Keratinocyte (primary cell): ENCODE results near the gene ROBO2. TPM values are rescaled to one million over a fixed set of nuclear protein-coding genes. Genes with fewer than 3 reads are reported as not detected.

Experiments
- DNase-seq: peaks from one replicate; pipeline ENCODE4 v3.0.0-alpha.2; 2011; ENCODE audit warnings: low read depth, missing footprints, low spot score
- FAIRE-seq: peaks from 2 replicates; lab custom pipeline; 2011; peaks lifted over from hg19 to GRCh38; lab: Jason Lieb, UNC
- H2AFZ ChIP-seq: 2 replicates; pipeline ENCODE4 v1.6.0; 2012; ENCODE audit warnings: low read length, control low read depth, inconsistent platforms; ENCODE audit not compliant: control insufficient read depth
- H3K27ac ChIP-seq: 2 replicates; pipeline ENCODE4 v1.5.1; 2011; ENCODE audit warnings: low read length; ENCODE audit not compliant: control insufficient read depth, insufficient read depth
- H3K27me3 ChIP-seq: 3 replicates; pipeline ENCODE4 v1.6.0; 2011; ENCODE audit warnings: low read length; ENCODE audit not compliant: control insufficient read depth, insufficient read depth; ENCODE audit errors: extremely low read depth
- H3K36me3 ChIP-seq, 2 experiments: 2 replicates in 1 of 2; 3 replicates in 1 of 2; pipeline ENCODE4 v1.5.1; 2011; ENCODE audit warnings: low read length in 2 of 2, mild to moderate bottlenecking in 1 of 2; ENCODE audit not compliant: control insufficient read depth in 2 of 2, insufficient read depth in 2 of 2; ENCODE audit errors: extremely low read depth in 1 of 2
- H3K4me1 ChIP-seq: 3 replicates; pipeline ENCODE4 v1.5.1; 2011; ENCODE audit warnings: low read length; ENCODE audit not compliant: control insufficient read depth, insufficient read depth; ENCODE audit errors: extremely low read depth
- H3K4me2 ChIP-seq: 3 replicates; pipeline ENCODE4 v1.6.0; 2011; ENCODE audit warnings: low read depth, low read length; ENCODE audit not compliant: control insufficient read depth, insufficient read depth; ENCODE audit errors: extremely low read depth
- H3K4me3 ChIP-seq, 3 experiments: fragments of 200-600 bp in 1 of 3; sonication (generic) in 1 of 3; 2 replicates in 2 of 3; 3 replicates in 1 of 3; pipeline ENCODE4 v1.5.1; 2011 to 2016; ENCODE audit warnings: low read length in 3 of 3, mild to moderate bottlenecking in 3 of 3, control low read depth in 2 of 3, inconsistent platforms in 1 of 3, low read depth in 1 of 3, mixed read lengths in 1 of 3, mixed run types in 1 of 3, moderate library complexity in 1 of 3; ENCODE audit not compliant: control insufficient read depth in 2 of 3, insufficient read depth in 2 of 3; ENCODE audit errors: extremely low read depth in 1 of 3
- H3K79me2 ChIP-seq: 2 replicates; pipeline ENCODE4 v1.6.0; 2012; ENCODE audit warnings: low read length; ENCODE audit not compliant: control insufficient read depth, insufficient read depth
- H3K9ac ChIP-seq: 3 replicates; pipeline ENCODE4 v1.6.0; 2011; ENCODE audit warnings: low read length; ENCODE audit not compliant: control insufficient read depth, insufficient read depth; ENCODE audit errors: extremely low read depth
- H3K9me1 ChIP-seq: 3 replicates; pipeline ENCODE4 v1.6.0; 2011; ENCODE audit warnings: low read length; ENCODE audit not compliant: control insufficient read depth, insufficient read depth; ENCODE audit errors: extremely low read depth
- H3K9me3 ChIP-seq: 2 replicates; pipeline ENCODE4 v1.5.1; 2012; ENCODE audit warnings: low read depth, low read length; ENCODE audit not compliant: control insufficient read depth
- H4K20me1 ChIP-seq: 3 replicates; pipeline ENCODE4 v1.6.0; 2011; ENCODE audit warnings: low read length; ENCODE audit not compliant: control insufficient read depth, insufficient read depth; ENCODE audit errors: extremely low read depth
- EZH2 ChIP-seq: IDR thresholded peaks from one replicate; pipeline ENCODE4 v1.6.1; 2012; ENCODE audit warnings: inconsistent platforms, mild to moderate bottlenecking, low read length, moderate library complexity
- dilution Hi-C: fragments of 300-500 bp; cut with MboI; formaldehyde crosslinking; loops from one replicate; pipeline ENCODE4 v1.7.0; 2020; ENCODE audit warnings: low sequenced_read_pairs; ENCODE audit not compliant: extremely low pct_ligation_motif_present
- polyA plus RNA-seq, 5 experiments: library from polyadenylated mRNA; depleted of rRNA in 3 of 5; stranded (reverse) in 3 of 5; stranded (forward) in 1 of 5; unstranded in 1 of 5; fragments of >200 nt; gene quantifications; 1 replicate in 1 of 5; 2 replicates in 3 of 5; 3 replicates in 1 of 5; pipeline versions ENCODE4 v1.2.1 to v1.2.3, GENCODE V29; 2011 to 2012; ENCODE audit warnings: missing spikeins in 2 of 5, low read depth in 1 of 5, low replicate concordance in 1 of 5
- TF ChIP-seq, protein P1 (sequence below), 3 experiments: IDR thresholded peaks in 1 of 3; conservative IDR thresholded peaks in 1 of 3; optimal IDR thresholded peaks in 1 of 3; 2 replicates in 2 of 3; 3 replicates in 1 of 3; pipeline versions ENCODE3 to v1.5.1; 2011; ENCODE audit warnings: low read length in 3 of 3, mild to moderate bottlenecking in 3 of 3, moderate library complexity in 2 of 3, control low read depth in 1 of 3, inconsistent platforms in 1 of 3; ENCODE audit not compliant: insufficient read depth in 2 of 3; ENCODE audit errors: extremely low read depth in 1 of 3

The ROBO2 gene
- polyA plus RNA-seq, 1 donor (not counting 4 experiments of a cell fraction or from before 2014, with no cell fraction given), result 0.30 TPM

DNA sequence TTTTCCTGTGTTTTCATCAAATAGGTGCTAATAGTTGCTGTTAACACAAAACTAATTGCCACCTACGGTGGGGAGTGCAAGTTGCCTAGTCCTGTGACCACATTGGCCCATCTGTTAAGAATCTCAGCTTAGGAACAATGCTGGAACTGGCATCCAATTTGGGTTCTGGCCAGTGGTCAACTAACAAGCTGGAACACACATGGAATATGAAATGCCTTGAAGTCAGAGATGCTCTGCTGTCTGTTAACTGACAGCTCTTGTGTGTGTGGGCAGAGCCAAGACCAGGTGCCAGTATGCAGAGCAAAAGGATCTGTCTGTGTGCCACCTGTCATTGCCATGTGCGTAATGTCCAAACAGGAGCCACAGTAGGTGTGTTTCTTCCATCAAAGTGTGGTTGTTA is 460.8 kb downstream of the ROBO2 start:
- H2AFZ ChIP-seq, result no peak overlapping the region
- no peak overlapping the region for H3K4me2 ChIP-seq
- H3K27me3 ChIP-seq, result no peaks in the 10 kb centered on the region
- no peaks in the 10 kb centered on the region for H3K79me2 ChIP-seq
- dilution Hi-C loops, result no loop called here
- no peaks in the 10 kb centered on the region for H4K20me1 ChIP-seq
- H3K9ac ChIP-seq, result no peak overlapping the region
- no peaks in the 10 kb centered on the region for H3K9me1 ChIP-seq
- no peak for DNase-seq
- no peak overlapping the region for H3K27ac ChIP-seq
- no peaks in the 10 kb centered on the region for H3K9me3 ChIP-seq
- H3K4me1 ChIP-seq, result no peaks in the 10 kb centered on the region
- FAIRE-seq, result no peak
- no peak overlapping the region for H3K4me3 ChIP-seq
- TF ChIP-seq, protein P1, sequence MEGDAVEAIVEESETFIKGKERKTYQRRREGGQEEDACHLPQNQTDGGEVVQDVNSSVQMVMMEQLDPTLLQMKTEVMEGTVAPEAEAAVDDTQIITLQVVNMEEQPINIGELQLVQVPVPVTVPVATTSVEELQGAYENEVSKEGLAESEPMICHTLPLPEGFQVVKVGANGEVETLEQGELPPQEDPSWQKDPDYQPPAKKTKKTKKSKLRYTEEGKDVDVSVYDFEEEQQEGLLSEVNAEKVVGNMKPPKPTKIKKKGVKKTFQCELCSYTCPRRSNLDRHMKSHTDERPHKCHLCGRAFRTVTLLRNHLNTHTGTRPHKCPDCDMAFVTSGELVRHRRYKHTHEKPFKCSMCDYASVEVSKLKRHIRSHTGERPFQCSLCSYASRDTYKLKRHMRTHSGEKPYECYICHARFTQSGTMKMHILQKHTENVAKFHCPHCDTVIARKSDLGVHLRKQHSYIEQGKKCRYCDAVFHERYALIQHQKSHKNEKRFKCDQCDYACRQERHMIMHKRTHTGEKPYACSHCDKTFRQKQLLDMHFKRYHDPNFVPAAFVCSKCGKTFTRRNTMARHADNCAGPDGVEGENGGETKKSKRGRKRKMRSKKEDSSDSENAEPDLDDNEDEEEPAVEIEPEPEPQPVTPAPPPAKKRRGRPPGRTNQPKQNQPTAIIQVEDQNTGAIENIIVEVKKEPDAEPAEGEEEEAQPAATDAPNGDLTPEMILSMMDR (optimal IDR thresholded peaks at IDR 0.05 in 1 of 3, IDR thresholded peaks at IDR 0.05 in 1 of 3, conservative IDR thresholded peaks at IDR 0.05 in 1 of 3; ENCODE audit: extremely low read depth in 1 of 3, insufficient read depth in 2 of 3, low read length in 3 of 3), result no peak
- TF ChIP-seq EZH2, result no peak
- no peaks in the 10 kb centered on the region for H3K36me3 ChIP-seq

DNA sequence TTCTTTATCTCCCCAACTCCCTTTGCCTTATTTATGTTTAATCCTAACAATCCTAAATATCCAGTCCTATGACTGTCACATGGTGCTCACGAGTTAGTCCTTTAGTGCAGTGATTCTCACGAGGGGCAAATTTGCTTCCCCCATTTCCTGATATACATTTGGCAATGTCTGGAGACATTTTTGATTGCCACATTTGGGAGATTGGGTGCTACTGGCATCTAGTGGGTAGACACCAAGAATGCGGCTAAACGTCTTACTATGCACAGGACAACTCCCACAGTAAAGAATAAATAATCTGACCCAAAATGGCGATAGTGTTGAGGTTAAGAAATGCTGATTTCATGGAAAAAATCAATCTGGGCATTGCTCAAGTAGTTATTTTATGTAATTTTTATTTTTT is 466.5 kb downstream of the ROBO2 start:
- H3K4me2 ChIP-seq, result no peak overlapping the region
- H3K27me3 ChIP-seq, result no peaks in the 10 kb centered on the region
- no peak overlapping the region for H2AFZ ChIP-seq
- dilution Hi-C loops, result no loop called here
- H3K9ac ChIP-seq, result no peak overlapping the region
- no peak for TF ChIP-seq EZH2
- TF ChIP-seq, protein P1 (optimal IDR thresholded peaks at IDR 0.05 in 1 of 3, IDR thresholded peaks at IDR 0.05 in 1 of 3, conservative IDR thresholded peaks at IDR 0.05 in 1 of 3; ENCODE audit: extremely low read depth in 1 of 3, insufficient read depth in 2 of 3, low read length in 3 of 3), result peak in 1 of 3 experiments; percentile 30
- H3K4me3 ChIP-seq, result no peak overlapping the region
- DNase-seq (no peak), FAIRE-seq (no peak)
- H3K36me3 ChIP-seq, result no peaks in the 10 kb centered on the region
- H3K79me2 ChIP-seq, result no peaks in the 10 kb centered on the region
- H3K27ac ChIP-seq, result no peak overlapping the region
- H4K20me1 ChIP-seq, result no peaks in the 10 kb centered on the region
- no peaks in the 10 kb centered on the region for H3K4me1 ChIP-seq
- H3K9me1 ChIP-seq, result no peaks in the 10 kb centered on the region
- H3K9me3 ChIP-seq, result no peaks in the 10 kb centered on the region
